ENCODE data around the gene COX8A.

Gene COX8A

GRCh38 chr11:64003807-64004589, 29.6 kb downstream of the COX8A start:
- DNase-seq: no peak

- DNase-seq: no peak
These were observed 30.2 kb downstream of the COX8A start for GRCh38 chr11:64004590-64004984.

GRCh38 chr11:64005691-64006090, 31.3 kb downstream of the COX8A start:
- no peak for DNase-seq

GRCh38 chr11:64006398-64006797, 32.0 kb downstream of the COX8A start:
- DNase-seq: no peak

- DNase-seq: no peak
These were observed 32.8 kb downstream of the COX8A start for GRCh38 chr11:64007160-64007628.

- DNase-seq: no peak
These were observed 33.3 kb downstream of the COX8A start for GRCh38 chr11:64007629-64008282.

- no peak for DNase-seq
These were observed 34.0 kb downstream of the COX8A start for GRCh38 chr11:64008283-64008913.

- DNase-seq: no peak
These were observed 34.7 kb downstream of the COX8A start for GRCh38 chr11:64008914-64009633.

- no peak for DNase-seq
These were observed 35.3 kb downstream of the COX8A start for GRCh38 chr11:64009710-64010109.

- DNase-seq: no peak
These were observed 36.4 kb downstream of the COX8A start for GRCh38 chr11:64010783-64011182.

- no peak for DNase-seq
These were observed 37.0 kb downstream of the COX8A start for GRCh38 chr11:64011371-64011770.

- DNase-seq: no peak
These were observed 38.9 kb downstream of the COX8A start for GRCh38 chr11:64013141-64013896.

GRCh38 chr11:64014356-64014755, 39.9 kb downstream of the COX8A start:
- DNase-seq: no peak

GRCh38 chr11:64015510-64015909, 41.1 kb downstream of the COX8A start:
- DNase-seq: no peak

- no peak for DNase-seq
These were observed 41.8 kb downstream of the COX8A start for GRCh38 chr11:64015935-64016845.

GRCh38 chr11:64017945-64018224, 43.5 kb downstream of the COX8A start:
- DNase-seq: no peak

- DNase-seq: no peak
These were observed 43.9 kb downstream of the COX8A start for GRCh38 chr11:64018310-64018709.

GRCh38 chr11:64019106-64020037, 45.0 kb downstream of the COX8A start:
- DNase-seq: no peak

- DNase-seq: no peak
These were observed 46.7 kb downstream of the COX8A start for GRCh38 chr11:64020976-64021756.

- DNase-seq: no peak
These were observed 47.3 kb downstream of the COX8A start for GRCh38 chr11:64021757-64022093.
